Cerebellar cortex (tissue), 1 donor: ENCODE measurements around the gene ITPR2.
"Not testable (repeated sequence)": the region's sequence is repeated elsewhere in the genome, so short reads cannot be mapped to it uniquely, and the experiment has no call there.

Experiments used
- DNase-seq: peaks from one replicate; pipeline ENCODE4 v3.0.0-alpha.2; 2015; ENCODE audit warnings: low spot score

Gene ITPR2

DNA sequence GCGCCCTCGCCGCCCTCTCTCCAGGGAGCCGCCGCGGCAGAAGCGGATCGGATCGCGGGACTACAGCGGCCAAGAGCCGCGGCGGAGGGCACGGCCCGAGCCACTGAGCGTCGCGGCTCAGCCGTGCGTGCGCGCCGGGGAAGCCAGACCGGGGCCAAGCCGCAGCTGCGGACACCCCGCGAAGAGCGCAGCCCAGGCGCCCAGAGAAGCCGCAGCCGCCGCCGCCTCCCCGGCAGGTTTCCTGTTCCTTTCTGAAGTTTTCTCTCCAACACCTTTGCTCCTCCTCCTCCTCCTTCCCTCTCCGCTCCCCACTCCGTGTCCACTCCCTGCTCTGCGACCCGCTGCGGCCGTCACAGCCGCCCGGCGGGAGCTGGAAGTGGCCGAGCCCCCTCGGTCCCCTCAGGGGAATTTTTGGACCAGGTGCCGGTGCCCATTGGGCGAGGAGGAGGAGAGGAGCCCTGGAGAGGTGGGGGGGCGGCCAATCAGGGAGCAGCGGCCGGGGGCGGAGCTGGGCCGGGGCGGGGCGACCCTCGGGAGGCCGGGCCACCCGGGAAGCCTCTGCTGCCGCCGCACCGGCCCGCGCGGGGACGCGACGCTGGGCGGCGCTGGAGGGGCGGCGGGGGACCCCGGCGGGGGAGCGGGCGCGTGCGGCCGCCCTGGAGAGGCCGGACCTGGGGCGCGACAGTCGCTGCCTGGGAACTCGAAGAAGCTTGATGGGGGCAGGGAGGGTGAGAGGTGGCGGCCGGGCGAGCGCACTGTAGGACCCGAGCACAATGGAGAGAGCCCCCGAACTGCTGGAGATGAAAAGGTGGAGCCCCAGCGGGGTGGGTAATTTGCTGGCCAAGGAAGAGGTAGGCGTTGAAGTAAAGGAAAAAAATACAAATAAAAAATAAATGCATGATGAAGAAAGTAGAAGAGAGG is at the start of gene ITPR2:
Gene ITPR2 (minus strand): TSS at position 373 of the 921 bp plus-strand sequence. CDS start 413 bp downstream, outside the sequence.
- DNase-seq, result peak; percentile 83

DNA sequence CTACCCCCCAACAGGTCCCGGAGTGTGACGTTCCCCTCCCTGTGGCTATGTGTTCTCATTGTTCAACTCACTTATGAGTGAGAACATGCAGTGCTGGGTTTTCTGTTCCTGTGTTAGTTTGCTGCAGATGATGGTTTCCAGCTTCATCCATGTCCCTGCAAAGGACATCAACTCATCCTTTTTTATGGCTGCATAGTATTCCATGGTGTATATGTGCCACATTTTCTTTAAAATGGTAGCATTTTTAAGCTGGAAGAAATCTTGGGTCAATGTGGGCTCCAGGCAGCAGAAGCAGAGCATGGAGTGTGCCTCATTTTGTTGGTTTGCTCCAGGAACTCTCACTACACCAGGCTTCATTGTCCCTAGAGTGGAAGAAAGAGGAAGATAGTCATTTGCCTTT is 47.6 kb upstream of the ITPR2 start:
- no peak for DNase-seq

DNA sequence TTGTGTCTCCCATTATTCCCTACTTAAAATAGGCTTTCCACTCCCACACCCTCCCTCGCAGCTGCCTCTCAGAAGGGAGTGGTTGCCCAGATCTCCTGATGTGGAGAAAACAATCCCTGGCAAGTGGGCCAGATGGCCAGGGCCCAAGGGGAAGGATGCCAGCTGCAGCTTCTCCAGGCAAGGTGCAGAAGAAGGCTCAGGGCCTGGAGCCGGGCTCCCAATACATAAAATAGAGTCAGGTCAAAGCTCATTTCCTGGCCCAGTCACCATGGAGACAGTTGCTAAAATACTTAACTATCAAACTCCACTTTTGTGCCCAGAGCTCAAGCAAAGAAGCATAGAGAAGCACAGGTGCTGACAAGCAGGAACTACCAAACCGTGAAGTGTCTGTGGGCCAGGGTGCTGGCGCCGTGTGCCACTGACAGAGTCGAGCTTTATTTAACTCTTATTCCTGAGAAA is 45.7 kb upstream of the ITPR2 start:
- peak; percentile 18 for DNase-seq

DNA sequence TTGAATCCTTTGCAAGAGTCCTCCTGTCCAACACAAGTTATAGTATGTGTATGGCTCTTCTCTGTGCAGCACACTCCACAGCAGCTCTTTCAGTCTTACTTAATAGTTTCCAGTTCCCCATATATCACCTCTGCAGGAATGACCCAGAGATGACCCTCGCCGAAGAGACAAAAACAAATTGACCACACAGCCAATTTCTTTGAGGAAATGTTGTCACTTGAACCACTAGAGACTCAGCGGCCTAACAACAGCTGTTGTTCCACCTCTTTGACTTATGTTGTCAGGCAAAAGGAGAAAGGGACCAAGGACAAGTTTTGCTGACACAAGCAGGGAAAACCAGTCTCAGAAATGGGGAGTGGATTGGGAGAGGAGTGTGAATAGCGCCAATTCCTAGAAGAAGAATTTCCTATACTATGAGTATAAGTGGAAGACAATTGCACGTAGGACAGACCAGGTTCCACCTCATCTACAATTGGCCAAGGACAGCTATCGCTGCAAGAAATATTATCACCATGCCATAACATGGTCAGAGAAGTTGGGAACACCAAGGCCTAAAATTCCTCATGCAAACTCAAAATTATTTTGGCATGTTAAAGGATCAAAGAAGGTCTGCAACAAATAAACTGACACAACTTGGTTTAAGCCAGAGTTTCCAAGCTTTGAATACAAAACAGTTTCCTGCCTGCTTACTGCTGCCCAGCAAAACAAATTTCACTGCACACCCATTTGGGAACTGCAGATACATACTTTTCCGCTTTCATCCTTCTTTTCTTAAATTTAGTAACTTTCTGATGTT is 41.7 kb upstream of the ITPR2 start:
- DNase-seq, result no peak

DNA sequence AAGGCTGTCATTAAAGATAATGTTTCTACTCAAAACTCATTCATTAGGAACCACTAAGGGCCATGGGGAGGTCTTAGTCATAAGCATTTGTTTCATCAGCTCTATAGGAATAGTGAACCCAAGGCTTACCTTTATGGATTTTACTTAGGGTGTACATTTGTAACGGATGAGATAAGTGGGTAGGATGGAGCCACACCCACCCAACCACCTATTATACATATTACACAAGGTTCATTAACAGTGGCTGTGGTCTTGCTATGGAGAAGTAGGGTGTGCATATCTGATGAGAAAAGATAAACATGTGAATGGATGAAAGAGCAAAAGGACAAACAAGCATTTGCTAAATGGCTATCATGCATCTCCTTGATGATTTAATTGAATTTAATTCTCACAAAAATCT is 39.6 kb upstream of the ITPR2 start:
- DNase-seq, result no peak

DNA sequence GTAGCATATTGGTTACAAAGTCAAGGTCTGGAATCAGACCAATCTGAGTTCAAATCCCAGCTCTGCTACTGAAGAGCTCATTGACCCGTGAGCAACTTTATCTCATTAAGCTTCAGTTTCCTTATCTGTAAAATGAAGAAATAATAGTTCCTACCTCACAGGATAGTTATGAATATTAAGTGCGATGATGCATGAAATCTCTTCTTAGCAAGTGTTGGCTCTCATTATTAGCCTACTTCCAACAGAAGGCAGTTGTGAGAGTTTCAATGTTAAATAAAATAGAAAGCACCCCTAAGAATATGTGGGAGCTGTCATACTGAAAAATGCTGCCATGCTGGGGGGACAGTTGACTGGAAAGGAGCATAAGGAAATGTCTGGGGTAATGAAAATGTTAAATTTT is 39.0 kb upstream of the ITPR2 start:
- DNase-seq, result no peak

DNA sequence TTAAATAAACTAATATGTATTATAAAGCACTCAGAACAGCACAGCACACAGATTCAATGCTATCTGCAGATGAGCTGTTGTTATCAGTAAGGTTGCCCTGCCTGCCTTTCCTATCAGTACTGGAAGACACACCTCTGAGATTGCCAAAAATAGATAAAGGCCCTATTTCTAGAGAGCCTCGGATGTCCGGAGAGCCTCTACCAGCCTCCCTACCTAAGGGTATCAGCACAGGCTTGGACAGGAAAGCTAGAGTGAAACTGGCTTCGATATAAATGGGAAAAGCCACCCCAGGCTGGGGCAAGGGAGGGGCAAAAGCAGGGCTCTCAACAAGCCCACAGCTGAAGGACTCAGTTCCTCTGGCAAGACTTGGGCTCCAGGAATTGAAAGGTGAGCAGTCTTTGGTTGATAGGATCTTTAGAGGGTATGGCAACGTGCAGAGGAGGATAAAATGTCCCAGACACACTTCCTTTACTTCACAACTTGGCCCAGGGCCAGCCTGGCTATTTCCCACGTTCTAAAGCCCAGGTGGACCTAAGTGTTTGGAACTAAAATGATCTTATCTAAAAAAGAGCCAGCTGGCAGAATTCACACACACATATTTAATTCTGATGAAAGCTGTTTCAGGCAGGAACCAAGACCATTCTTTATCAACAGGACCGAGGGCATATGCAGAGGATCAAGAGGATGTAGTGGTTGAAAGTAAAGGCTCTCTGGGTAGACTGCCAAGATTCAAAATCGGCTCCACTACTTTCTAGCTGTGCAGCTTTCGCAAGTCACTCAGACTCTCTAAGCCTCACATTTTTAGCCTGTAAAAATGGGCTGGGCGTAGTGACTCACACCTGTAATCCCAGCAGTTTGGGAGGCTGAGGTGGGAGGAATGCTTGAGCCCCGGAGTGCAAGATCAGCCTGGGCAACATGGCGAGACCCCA is 37.8 kb upstream of the ITPR2 start:
- no peak for DNase-seq

DNA sequence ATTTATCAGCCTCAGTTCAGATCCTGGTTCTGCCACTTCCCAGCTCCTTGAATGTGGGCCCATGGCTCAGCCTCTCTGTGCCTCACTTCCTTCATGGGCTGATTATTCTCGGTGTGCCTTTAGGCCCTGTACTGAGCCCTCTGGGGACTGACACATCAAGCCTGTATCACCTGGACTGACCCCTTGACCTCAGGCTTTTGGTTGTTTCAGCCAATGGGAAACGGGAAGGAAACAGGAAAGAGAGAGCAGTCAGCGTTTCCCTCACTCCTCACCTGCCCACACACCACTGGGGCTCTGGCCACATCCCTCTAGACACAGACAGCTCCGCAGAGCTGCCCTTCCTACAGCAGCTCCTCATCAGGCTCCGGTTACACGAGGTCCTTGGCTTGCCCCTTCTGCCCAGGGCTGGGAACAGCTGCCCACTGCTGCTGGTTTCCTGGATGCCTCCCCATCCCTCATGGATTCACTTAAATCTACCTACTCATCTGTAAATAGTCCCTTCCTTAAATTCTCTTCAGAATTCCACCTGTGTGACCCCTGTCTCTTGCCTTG is 37.0 kb upstream of the ITPR2 start:
- no peak for DNase-seq

DNA sequence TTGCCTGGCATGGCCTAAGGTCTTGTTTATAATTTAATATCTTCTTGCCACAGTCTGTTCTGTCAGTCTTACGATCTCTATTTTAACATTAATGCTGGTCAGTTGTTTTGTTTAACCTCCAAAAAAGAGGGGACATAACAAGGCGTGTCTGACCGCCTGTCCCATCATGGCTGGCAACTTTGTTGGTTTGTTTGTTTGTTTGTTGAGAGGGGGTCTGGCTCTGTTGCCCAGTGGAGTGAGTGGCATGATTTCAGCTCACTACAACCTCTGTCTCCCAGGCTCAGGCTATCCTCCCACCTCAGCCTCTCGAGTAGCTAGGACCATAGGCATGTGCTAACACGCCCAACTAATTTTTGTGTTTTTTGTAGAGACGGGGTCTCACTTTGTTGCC is 36.1 kb upstream of the ITPR2 start:
- no peak for DNase-seq

DNA sequence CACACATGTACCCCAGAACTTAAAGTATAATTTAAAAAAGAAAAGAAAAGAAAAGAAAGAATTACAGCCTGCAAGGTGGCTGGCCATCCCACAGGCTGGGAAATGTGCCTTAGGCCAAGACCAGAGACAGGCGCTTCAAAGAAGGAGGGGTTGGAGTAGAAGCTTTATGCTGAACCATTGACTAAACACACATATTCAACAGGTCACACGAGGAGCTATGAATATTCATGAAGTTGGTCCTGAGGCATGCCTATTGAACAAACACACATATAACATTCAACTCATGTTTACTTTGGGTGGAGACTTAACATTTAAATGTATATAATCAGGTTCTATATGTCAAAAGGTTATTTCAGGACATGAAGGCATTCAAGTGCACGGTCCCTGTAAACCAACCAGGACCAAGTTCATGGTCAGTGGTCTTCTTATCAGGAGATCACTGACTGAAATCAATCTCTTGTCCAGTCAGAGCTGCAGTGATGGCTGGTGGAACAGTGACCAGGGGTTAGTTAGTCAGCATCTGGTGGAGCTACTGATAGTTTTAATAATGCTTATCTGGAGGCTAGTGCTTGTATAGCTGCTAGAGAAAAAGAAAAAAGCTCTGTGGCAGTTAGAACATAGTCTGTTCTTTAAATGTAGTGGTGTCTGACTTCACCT is 35.6 kb upstream of the ITPR2 start:
- no peak for DNase-seq

DNA sequence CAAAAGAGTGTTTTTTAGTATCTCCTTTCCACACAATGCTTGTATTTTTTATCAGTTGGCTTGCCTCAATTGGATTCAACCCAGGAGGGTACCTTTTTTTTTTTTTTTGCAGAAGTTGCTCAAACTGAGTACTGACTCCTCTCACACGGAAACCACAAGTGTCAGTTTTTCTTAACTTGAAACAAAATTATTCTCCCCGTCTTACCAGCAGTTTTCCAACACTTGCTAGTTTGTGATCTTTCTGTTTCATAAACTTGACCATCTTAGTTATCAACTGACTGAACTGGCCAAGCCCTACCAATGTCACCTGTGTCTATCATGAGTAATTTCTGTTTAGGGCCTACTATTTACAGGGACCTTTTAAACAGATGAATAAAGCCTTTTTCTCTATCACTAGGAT is 34.1 kb upstream of the ITPR2 start:
- no peak for DNase-seq

DNA sequence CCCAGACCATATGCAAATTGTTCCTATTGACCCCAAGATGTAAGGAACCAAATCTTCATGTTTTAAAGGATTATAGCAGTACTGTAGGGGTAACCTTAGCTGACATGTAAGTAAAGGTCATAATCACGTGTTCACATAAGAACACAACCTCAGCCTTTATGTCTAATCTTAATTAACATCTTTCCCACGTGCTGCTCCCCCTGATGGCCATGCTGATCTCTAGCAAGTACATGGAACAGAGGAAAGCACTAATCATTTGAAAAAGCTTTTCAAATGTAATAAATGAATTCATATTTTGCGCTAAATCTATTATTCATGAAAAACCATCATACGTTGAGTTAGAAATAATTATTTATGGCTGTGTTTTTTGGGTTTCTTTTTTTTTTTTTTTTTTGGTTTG is 30.5 kb upstream of the ITPR2 start:
- DNase-seq, result no peak

DNA sequence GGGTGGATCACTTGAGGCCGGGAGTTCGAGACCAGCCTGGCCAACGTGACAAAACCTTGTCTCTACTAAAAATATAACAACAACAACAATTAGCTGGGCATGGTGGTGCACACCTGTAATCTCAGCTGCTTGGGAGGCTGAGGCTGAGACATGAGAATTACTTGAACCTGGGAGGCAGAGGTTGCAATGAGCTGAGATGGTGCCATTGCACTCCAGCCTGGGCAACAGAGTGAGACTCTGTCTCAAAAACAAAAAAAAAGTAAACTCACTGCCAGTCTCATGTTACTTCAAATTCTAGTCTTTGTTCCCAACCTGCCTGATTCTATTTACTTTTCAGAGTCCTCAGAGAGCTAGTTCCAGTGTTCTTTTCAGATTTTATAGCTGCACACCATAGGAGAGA is 29.8 kb upstream of the ITPR2 start:
- not testable (repeated sequence) for DNase-seq

DNA sequence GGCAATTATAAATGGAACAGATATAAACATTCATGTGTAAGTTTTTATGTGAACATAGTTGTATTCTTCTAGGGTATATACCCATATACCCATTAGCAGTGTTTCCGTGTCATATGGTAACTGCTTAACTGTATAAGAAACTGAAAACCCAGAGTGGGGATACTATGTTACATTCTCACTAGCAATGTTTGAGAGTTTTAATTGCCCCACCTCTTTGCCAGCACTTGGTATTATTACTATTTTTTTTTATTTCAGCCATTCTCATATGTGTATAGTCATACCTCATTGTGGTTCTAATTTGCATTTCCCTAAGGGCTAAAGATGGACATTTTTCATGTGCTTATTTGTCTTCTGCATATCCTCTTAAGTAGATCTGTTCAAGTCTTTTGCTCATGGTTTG is 28.7 kb upstream of the ITPR2 start:
- DNase-seq, result no peak

DNA sequence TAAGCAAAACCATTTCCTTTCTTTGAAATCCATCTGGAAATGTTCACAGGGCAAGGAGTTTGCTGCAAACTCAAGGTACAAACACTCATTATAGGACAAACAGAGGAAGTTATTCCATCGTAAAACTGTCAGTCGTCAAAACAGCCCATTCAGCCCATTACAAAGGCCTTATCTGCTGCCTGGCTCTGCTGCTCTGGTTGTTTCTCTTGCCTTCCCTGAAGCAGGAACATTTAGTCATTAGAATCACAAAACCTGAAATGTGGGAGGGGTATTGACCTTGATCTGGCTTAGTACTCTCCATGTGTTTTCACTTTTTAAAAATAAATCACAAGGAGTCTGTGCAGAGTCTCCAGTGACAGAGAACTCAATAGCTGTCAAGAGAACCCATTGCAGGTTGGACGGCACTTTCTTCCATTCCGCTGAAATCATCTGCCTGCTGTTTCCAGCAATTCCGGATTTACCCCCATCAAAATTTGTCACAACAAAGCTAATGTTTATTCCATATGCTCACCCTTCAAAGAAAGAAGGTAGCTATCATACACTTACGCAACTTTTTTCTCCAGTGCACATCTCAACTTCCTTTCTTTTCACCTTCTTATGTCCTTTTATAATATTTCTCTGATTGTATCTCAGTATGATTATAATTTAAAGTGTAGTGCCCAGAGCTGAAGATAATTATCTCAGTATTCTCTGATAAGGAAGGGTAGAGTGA is 24.6 kb upstream of the ITPR2 start:
- DNase-seq, result no peak

DNA sequence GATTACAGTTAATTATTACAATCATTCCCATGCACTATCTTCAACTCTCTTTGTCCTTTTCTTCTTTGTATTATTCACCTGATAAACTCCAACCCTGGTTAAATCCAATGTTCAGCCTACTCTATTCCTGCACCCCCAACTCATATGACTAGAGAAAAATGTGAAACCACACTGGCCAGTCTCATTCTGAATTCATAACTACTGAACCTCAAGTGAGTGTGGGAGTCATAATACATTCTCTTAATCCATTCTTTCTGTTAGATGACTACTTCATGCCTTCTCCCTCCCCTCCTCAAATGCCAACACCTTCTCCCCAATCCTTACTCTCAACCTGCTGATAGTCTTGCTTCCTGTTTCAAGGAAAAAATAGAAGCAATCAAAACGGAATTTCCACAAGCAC is 22.3 kb upstream of the ITPR2 start:
- no peak for DNase-seq

DNA sequence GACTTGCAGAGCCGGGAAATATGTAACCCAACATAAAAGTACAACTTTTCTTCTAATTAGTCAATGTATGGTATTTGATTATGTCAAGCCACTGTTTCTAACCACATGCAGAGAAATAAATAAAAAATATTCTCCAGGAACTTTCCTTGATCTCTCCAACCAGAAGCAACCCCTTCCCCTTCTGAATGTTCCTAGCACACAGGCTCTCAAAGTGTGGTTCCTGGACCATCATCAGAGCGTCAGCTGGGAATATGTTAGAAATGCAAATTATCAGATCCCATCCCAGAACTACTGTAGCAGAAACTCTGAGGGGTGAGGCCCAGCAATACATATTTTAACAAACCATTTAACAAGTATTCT is 21.0 kb upstream of the ITPR2 start:
- no peak for DNase-seq

DNA sequence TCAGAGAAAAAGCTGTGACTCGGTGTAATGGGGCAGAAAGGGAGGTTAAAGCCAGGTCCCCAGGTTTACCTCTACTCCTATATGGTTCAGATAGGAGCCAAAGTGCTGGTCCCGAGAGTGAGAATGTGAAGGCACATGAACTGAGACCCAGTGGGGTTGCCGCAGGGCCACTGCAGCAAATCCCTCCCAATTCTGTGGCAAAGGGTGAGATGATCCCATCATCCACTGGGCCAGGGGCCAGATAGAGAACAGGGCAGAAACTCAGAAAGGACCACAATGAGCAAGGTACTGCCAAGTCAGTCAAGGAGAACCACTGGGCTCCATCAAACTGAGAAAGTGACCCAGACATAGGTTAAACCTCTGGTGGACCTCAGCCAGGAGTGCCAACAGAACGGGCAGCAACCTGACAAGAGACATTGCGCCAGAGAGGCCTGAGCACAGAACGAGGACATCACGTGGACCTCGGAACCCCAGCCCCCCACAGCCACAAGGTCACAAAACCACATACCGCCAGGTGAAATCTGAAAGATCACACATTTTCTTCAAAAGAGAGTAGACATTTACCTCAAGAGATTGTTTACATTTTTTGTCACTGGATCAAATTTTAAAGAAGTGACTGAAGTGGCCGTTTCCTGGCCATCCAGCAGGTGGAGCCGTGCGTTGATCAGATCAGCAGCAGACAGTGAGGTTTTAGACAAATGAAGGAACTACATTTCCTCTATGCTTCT is 20.5 kb upstream of the ITPR2 start:
- peak; percentile 72 for DNase-seq

DNA sequence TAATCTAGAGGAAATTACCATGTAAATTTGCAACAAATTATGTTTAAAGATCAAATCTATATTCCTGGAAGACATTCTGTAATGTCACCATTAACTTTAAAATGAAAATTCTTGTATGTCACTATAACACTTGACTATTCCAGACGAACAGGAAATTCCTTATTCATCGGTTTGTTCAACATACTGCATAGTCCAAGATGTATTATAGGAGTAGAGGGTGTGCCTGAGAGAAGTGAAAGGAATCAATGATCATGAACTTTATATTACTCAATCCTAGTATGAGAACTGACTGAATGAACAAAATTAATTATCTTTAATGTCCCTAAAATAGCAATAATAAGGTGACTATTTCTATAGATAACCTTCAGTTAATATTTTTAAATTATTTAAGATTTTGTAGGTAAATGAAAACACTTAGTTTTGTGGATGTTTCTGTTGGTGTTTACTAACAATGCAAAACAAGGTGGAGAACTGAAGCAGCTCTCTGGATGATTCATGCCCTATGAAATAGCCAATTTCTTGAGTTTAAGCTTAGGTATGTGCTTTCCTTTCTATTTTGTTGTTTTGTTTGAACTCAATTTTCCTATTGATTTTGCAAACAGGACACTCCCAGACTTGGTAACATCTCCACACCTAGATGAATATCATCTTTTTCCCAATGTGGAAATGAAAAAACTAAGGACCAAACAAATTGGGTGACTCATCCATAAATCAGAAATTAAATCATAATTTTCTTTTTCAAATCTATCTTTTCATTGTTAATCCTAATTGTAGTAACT is 18.2 kb upstream of the ITPR2 start:
- DNase-seq, result no peak
